ENCODE results near the gene LIN54.

GRCh38 chr4:82899374-82900065, 111.1 kb downstream of the LIN54 start:
- TF ChIP-seq, protein P1, sequence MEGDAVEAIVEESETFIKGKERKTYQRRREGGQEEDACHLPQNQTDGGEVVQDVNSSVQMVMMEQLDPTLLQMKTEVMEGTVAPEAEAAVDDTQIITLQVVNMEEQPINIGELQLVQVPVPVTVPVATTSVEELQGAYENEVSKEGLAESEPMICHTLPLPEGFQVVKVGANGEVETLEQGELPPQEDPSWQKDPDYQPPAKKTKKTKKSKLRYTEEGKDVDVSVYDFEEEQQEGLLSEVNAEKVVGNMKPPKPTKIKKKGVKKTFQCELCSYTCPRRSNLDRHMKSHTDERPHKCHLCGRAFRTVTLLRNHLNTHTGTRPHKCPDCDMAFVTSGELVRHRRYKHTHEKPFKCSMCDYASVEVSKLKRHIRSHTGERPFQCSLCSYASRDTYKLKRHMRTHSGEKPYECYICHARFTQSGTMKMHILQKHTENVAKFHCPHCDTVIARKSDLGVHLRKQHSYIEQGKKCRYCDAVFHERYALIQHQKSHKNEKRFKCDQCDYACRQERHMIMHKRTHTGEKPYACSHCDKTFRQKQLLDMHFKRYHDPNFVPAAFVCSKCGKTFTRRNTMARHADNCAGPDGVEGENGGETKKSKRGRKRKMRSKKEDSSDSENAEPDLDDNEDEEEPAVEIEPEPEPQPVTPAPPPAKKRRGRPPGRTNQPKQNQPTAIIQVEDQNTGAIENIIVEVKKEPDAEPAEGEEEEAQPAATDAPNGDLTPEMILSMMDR (IDR thresholded peaks at IDR 0.05): no peak
- no peak for TF ChIP-seq ZFX (IDR thresholded peaks at IDR 0.05; ENCODE audit: borderline replicate concordance)

All from 22Rv1 (cell line).